ENCODE data around the gene CDH13. TPM values are rescaled to one million over a fixed set of nuclear protein-coding genes. Genes with fewer than 3 reads are reported as not detected.

Gene CDH13
- total and polyA plus RNA-seq, 2 donors (not counting 3 experiments of a cell fraction or from before 2014, with no cell fraction given): 96.6 to 124 TPM

DNA sequence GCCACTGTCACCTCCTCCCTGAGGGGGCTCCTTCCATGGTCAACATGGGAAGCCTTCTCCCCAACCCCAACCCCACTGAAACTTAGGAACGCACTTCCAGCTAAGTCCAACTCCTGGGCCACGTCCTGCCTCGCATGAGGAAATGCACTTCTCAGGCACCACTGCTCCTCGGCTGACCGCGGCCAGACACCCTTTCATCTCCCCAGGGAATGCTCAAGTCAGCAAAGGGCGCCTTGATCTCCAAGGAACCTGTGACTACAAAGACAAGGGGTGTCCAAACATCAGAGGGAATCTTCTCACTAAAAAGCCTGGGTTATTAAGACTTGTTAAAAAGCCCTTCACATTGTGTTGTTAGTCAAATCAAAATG lies 1056.1 kb downstream of the CDH13 start:
- FAIRE-seq: no peak

DNA sequence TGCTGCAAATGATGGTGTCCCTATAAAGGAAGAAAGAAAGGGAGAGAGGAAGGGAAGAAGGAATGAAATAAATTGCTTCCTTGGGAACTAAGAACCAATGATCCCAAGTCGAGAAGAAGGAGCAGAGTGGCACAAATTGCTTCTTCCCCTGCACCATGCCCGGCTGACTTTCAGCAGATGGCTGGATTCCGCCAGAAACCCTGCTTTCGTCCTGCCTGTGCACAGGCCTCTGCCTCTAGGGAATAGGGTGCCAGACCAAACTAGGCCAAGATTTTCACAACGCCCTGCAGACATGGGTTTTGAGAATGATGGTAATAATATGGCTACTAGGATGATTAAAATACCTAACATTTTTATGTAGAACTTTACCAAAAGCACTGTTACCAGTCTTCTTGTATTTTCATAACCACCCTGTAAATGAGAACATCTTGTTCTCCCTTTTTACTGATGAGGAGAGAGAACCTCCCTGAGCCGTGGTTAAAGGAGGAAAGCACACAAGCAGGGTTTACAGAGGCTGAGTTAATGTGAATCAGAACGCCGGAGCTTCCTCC lies 1058.9 kb downstream of the CDH13 start:
- CTCF ChIA-PET: no interaction called here
- H3K4me3 ChIP-seq (replicated peaks in 1 of 3; ENCODE audit: insufficient read depth in 1 of 3, low read depth in 1 of 3, low read length in 3 of 3): no peak overlapping the region
- dilution Hi-C loops (cut with MboI; ENCODE audit: extremely low pct_ligation_motif_present, low sequenced_read_pairs): no loop called here
- no peaks in the 10 kb centered on the region for H3K36me3 ChIP-seq (ENCODE audit: control insufficient read depth in 2 of 2, extremely low read depth in 1 of 2, insufficient read depth in 2 of 2, low read length in 2 of 2)
- H3K27me3 ChIP-seq (ENCODE audit: control insufficient read depth in 2 of 2, insufficient read depth in 2 of 2, low read length in 2 of 2): no peaks in the 10 kb centered on the region
- no peaks in the 10 kb centered on the region for H3K79me2 ChIP-seq (ENCODE audit: control insufficient read depth, insufficient read depth, low read length)
- no TSS peak for BruUV-seq (replicated peaks)
- POLR2A ChIA-PET: no interaction called here
- no peak for DNase-seq (ENCODE audit: low read depth, low spot score)
- FAIRE-seq: no peak
- intact Hi-C loops (cut with micrococcal nuclease): no loop called here
- no peak overlapping the region for H3K4me2 ChIP-seq (ENCODE audit: insufficient read depth, low read length)
- no peaks in the 10 kb centered on the region for H4K20me1 ChIP-seq (replicated peaks; ENCODE audit: control insufficient read depth, extremely low read depth, insufficient read depth, low read length)
- no peak overlapping the region for H3K9ac ChIP-seq (replicated peaks; ENCODE audit: extremely low read depth, insufficient read depth, low read length)
- H3K27ac ChIP-seq (ENCODE audit: insufficient read depth, low read depth, low read length): no peak overlapping the region
- no peaks in the 10 kb centered on the region for H3K9me3 ChIP-seq (replicated peaks; ENCODE audit: control insufficient read depth, insufficient read depth, low read length)
- no peaks in the 10 kb centered on the region for H3K9me1 ChIP-seq (replicated peaks; ENCODE audit: control insufficient read depth, extremely low read depth, insufficient read depth, low read length)
- TF ChIP-seq EZH2 (IDR thresholded peaks at IDR 0.05; ENCODE audit: borderline replicate concordance, low read depth, low read length, severe bottlenecking): no peak
- TF ChIP-seq POLR2A (IDR thresholded peaks at IDR 0.05; ENCODE audit: low read depth, low read length): no peak
- TF ChIP-seq, protein P1, sequence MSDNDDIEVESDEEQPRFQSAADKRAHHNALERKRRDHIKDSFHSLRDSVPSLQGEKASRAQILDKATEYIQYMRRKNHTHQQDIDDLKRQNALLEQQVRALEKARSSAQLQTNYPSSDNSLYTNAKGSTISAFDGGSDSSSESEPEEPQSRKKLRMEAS (IDR thresholded peaks at IDR 0.05; ENCODE audit: insufficient read depth, insufficient read length): no peak
- no peak for TF ChIP-seq JUN (IDR thresholded peaks at IDR 0.05; ENCODE audit: borderline replicate concordance, insufficient read depth, insufficient read length, low read depth)
- no peak for TF ChIP-seq MYC (IDR thresholded peaks at IDR 0.05; ENCODE audit: low read depth, low read length)
- TF ChIP-seq FOS (IDR thresholded peaks at IDR 0.05; ENCODE audit: borderline replicate concordance, insufficient read depth, low read length): no peak
- TF ChIP-seq, protein P2, sequence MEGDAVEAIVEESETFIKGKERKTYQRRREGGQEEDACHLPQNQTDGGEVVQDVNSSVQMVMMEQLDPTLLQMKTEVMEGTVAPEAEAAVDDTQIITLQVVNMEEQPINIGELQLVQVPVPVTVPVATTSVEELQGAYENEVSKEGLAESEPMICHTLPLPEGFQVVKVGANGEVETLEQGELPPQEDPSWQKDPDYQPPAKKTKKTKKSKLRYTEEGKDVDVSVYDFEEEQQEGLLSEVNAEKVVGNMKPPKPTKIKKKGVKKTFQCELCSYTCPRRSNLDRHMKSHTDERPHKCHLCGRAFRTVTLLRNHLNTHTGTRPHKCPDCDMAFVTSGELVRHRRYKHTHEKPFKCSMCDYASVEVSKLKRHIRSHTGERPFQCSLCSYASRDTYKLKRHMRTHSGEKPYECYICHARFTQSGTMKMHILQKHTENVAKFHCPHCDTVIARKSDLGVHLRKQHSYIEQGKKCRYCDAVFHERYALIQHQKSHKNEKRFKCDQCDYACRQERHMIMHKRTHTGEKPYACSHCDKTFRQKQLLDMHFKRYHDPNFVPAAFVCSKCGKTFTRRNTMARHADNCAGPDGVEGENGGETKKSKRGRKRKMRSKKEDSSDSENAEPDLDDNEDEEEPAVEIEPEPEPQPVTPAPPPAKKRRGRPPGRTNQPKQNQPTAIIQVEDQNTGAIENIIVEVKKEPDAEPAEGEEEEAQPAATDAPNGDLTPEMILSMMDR (IDR thresholded peaks at IDR 0.05; ENCODE audit: extremely low read depth in 1 of 2, insufficient read depth in 1 of 2, low read depth in 1 of 2, low read length in 2 of 2): no peak
- no peak for TF ChIP-seq GATA2 (IDR thresholded peaks at IDR 0.05; ENCODE audit: insufficient read depth, insufficient read length, low read depth, low read length)
- TF ChIP-seq POLR2AphosphoS5 (IDR thresholded peaks at IDR 0.05; ENCODE audit: insufficient read depth, low read depth, low read length): no peak
- H2AFZ ChIP-seq (ENCODE audit: low read depth, low read length): no peak overlapping the region
- H3K4me1 ChIP-seq (ENCODE audit: control insufficient read depth, extremely low read depth, insufficient read depth, low read length): no peaks in the 10 kb centered on the region

More for the DNA sequence above, 1056.1 kb downstream of the CDH13 start:
- POLR2A ChIA-PET: no interaction called here
- Histone ChIP-seq H3K9me3 (replicated peaks; ENCODE audit: control insufficient read depth, insufficient read depth, low read length) (no peaks in the 10 kb centered on the region), H3K4me1 (ENCODE audit: control insufficient read depth, extremely low read depth, insufficient read depth, low read length) (no peaks in the 10 kb centered on the region), H3K9ac (replicated peaks; ENCODE audit: extremely low read depth, insufficient read depth, low read length) (no peak overlapping the region), H3K36me3 (ENCODE audit: control insufficient read depth in 2 of 2, extremely low read depth in 1 of 2, insufficient read depth in 2 of 2, low read length in 2 of 2) (no peaks in the 10 kb centered on the region), H4K20me1 (replicated peaks; ENCODE audit: control insufficient read depth, extremely low read depth, insufficient read depth, low read length) (no peaks in the 10 kb centered on the region), H3K27me3 (ENCODE audit: control insufficient read depth in 2 of 2, insufficient read depth in 2 of 2, low read length in 2 of 2) (no peaks in the 10 kb centered on the region), H3K27ac (ENCODE audit: insufficient read depth, low read depth, low read length) (no peak overlapping the region), H3K79me2 (ENCODE audit: control insufficient read depth, insufficient read depth, low read length) (no peaks in the 10 kb centered on the region), H3K9me1 (replicated peaks; ENCODE audit: control insufficient read depth, extremely low read depth, insufficient read depth, low read length) (no peaks in the 10 kb centered on the region), H3K4me3 (replicated peaks in 1 of 3; ENCODE audit: insufficient read depth in 1 of 3, low read depth in 1 of 3, low read length in 3 of 3) (no peak overlapping the region), H3K4me2 (ENCODE audit: insufficient read depth, low read length) (no peak overlapping the region), H2AFZ (ENCODE audit: low read depth, low read length) (no peak overlapping the region)
- intact Hi-C loops (cut with micrococcal nuclease) (no loop called here), dilution Hi-C loops (cut with MboI; ENCODE audit: extremely low pct_ligation_motif_present, low sequenced_read_pairs) (no loop called here)
- no peak for TF ChIP-seq FOS (IDR thresholded peaks at IDR 0.05; ENCODE audit: borderline replicate concordance, insufficient read depth, low read length)
- DNase-seq (ENCODE audit: low read depth, low spot score): no peak
- BruUV-seq (replicated peaks): no TSS peak
- CTCF ChIA-PET: no interaction called here

Measured in endothelial cell of umbilical vein (primary cell).